RWPE1 (cell line): ENCODE results near the gene PDE4A.

Source experiments
- CTCF ChIA-PET: fragments of 350-600 bp; sonication (Branson Sonifier 250); formaldehyde crosslinking; extraction: SDS; loops from one replicate; lab custom pipeline; 2021; lab: Yijun Ruan, JAX
- POLR2A ChIA-PET: fragments of 400-600 bp; formaldehyde crosslinking; extraction: SDS; loops from one replicate; lab custom pipeline; 2020; ENCODE audit warnings: antibody characterized with exemption; ENCODE audit not compliant: low non-redundant PET; lab: Yijun Ruan, JAX
- DNase-seq: peaks from one replicate; pipeline ENCODE4 v3.0.0; 2012; ENCODE audit warnings: low spot score
- H3K27ac ChIP-seq: fragments of 450-650 bp; 2 replicates; pipeline ENCODE4 v1.5.1; 2017
- TF ChIP-seq, protein P1 (sequence below): fragments of 450-650 bp; conservative IDR thresholded peaks from 2 replicates; pipeline ENCODE4 v1.5.1; 2017; ENCODE audit warnings: low read depth, mild to moderate bottlenecking

Gene PDE4A

DNA sequence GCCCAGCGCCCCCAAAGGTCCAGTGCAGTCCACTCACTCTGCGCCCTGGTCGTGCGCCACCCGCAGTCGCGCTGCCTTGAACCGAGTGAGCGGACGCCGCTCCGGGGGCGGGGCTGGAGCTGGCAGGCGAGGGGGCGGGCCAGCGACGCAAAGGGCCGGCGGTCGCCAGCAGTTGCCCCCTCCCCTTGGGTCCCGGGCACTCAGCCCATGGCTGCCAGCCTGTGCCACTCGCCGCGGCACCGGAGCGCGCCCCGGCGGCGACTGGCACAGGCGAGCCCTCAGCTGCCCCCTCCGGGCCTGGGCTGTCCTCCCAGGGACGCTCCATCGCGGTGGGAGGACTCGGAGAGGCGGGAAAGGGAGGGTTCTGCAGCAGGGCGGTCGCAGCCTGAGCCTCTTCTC lies 97.0 kb downstream of the PDE4A start, which contains the start of gene S1PR5:
TSS of gene S1PR5 (minus strand) at position 87 of the 399 bp plus-strand sequence. CDS start 2,436 bp downstream, outside the sequence.
- ChIA-PET POLR2A (interaction anchor here (0.7 to 1.0 kb wide), 3 partner anchors 9 to 35 kb away, joined by 3 to 5 read pairs (median 4); no protein-coding TSS in a partner anchor), CTCF (interaction anchor here (0.6 to 2.0 kb wide), 5 partner anchors 9 to 187 kb away, joined by 3 to 8 read pairs (median 5); no protein-coding TSS in a partner anchor)
- DNase-seq, result no peak
- TF ChIP-seq, protein P1, sequence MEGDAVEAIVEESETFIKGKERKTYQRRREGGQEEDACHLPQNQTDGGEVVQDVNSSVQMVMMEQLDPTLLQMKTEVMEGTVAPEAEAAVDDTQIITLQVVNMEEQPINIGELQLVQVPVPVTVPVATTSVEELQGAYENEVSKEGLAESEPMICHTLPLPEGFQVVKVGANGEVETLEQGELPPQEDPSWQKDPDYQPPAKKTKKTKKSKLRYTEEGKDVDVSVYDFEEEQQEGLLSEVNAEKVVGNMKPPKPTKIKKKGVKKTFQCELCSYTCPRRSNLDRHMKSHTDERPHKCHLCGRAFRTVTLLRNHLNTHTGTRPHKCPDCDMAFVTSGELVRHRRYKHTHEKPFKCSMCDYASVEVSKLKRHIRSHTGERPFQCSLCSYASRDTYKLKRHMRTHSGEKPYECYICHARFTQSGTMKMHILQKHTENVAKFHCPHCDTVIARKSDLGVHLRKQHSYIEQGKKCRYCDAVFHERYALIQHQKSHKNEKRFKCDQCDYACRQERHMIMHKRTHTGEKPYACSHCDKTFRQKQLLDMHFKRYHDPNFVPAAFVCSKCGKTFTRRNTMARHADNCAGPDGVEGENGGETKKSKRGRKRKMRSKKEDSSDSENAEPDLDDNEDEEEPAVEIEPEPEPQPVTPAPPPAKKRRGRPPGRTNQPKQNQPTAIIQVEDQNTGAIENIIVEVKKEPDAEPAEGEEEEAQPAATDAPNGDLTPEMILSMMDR, result no peak
- H3K27ac ChIP-seq, result peak within 1 kb of the TSS; percentile 91

DNA sequence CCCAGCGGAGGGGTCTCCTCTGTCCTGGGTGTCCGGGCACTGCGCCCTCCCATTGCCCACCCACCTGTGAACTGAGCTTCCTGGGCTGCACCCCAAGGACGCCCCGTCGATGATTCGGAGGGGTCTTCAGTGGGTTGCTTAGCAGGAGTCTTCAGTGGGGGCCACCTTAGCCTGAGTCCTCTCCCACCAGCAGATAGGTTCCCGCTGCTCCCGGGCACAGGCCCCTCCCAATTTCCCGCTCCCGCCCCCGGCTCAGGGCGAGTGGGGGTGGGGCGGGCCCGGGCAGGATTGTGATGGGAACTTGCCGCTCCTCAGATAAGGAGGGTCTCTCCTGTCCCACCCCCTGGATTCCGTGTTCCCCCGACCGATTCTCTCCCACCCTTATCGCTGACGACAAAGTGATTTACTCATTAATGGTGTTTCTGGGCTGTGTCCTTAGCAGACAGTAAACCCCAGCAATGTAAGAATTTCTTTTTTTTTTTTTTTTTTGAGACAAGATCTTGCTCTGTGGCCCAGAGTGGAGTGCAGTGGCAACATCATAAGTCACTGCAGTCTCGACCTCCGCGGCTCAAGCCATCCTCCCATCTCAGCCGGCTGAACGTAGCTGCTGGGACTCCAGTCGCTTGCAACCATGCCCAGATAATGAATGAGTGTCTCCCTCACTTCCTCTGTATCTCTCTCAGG lies 97.6 kb downstream of the PDE4A start:
- TF ChIP-seq, protein P1, result no peak

DNA sequence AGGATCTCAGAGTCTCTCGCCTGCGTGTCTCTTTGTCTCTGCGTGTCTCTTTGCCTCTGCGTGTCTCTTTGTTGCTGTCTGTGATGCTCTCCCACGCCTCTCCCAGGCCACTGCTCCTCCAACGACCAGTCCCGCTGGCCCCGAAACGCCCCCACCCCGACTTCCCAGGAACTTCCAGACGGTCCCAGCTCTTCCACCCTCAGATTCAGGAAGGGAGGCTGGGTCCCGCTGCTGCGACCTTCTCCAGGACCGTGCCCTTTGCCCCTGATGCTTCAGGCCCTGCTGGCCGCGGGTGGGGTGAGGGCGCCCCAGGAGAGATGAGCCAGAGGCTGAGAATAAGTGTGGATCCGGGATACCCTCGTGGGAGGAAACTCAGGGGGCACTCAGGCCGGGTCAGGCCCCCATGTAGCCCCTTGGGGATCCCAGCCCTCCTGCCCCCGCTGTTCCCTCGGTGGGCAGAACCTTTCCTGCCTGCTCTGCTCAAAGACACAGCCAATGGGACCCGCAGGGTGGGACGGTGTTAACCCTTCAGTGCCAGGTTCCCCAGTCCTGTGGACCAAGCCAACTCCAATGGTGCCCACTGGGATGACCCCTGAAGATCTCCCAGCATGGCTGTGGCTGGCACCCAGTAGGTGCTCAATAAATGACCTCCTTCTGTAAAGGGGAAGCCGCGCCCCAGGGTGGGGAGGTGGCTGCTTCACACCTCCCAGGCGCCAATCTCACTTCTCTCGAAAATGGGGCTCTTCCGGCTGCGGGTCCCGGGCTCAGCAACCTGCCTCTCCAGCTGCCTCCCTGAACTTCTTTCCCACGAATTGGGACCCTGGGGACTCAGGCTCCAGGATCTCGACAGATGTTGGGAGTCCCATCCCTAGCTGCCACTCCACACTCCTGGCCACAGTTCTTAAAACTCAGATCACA lies 98.4 kb downstream of the PDE4A start:
- ChIA-PET CTCF (interaction anchor here (1.3 to 2.0 kb wide), 2 partner anchors 23 to 35 kb away, joined by 4 to 6 read pairs; no protein-coding TSS in a partner anchor), POLR2A (no interaction called here)
- no peak for DNase-seq
- peak overlapping the region; percentile 91 for H3K27ac ChIP-seq
- TF ChIP-seq, protein P1, result no peak

More for the DNA sequence above, 97.6 kb downstream of the PDE4A start:
- CTCF ChIA-PET, result interaction anchor here (0.6 to 2.0 kb wide), 4 partner anchors 8 to 187 kb away, joined by 3 to 8 read pairs (median 4); no protein-coding TSS in a partner anchor
- POLR2A ChIA-PET, result interaction anchor here (0.8 kb wide), 1 partner anchor 9 kb away, joined by 5 read pairs; no protein-coding TSS in a partner anchor
- DNase-seq, result peak; percentile 70
- peak overlapping the region; percentile 91 for H3K27ac ChIP-seq
